EL (cell line): ENCODE measurements around the gene ELAC2.

Experiments used
- DNase-seq: peaks from one replicate; pipeline ENCODE4 v3.0.0-alpha.2; 2016

The ELAC2 gene

GRCh38 chr17:13014801-13015200 lies 3.0 kb downstream of the ELAC2 start:
- DNase-seq = no peak

- DNase-seq = no peak
Measured at GRCh38 chr17:13010959-13011358, 6.9 kb downstream of the ELAC2 start.

GRCh38 chr17:13008461-13008860 lies 9.4 kb downstream of the ELAC2 start:
- no peak for DNase-seq

GRCh38 chr17:13005530-13005929 lies 12.3 kb downstream of the ELAC2 start:
- DNase-seq = no peak

GRCh38 chr17:13004336-13004735 lies 13.5 kb downstream of the ELAC2 start:
- DNase-seq = no peak

- DNase-seq = no peak
Measured at GRCh38 chr17:13003927-13004326, 13.9 kb downstream of the ELAC2 start.

- DNase-seq = no peak
Measured at GRCh38 chr17:13003454-13003851, 14.4 kb downstream of the ELAC2 start.

GRCh38 chr17:13002761-13003453 lies 14.9 kb downstream of the ELAC2 start:
- peak; percentile 69 for DNase-seq

- no peak for DNase-seq
Measured at GRCh38 chr17:13001991-13002615, 15.7 kb downstream of the ELAC2 start.

GRCh38 chr17:13000561-13000960 lies 17.3 kb downstream of the ELAC2 start:
- no peak for DNase-seq

GRCh38 chr17:12998874-12999273 lies 19.0 kb downstream of the ELAC2 start:
- DNase-seq = no peak

GRCh38 chr17:12998461-12998860 lies 19.4 kb downstream of the ELAC2 start:
- DNase-seq = no peak

GRCh38 chr17:12996941-12997340 lies 20.9 kb downstream of the ELAC2 start:
- no peak for DNase-seq

GRCh38 chr17:12996357-12996756 lies 21.5 kb downstream of the ELAC2 start:
- no peak for DNase-seq

- DNase-seq = no peak
Measured at GRCh38 chr17:12995896-12996295, 21.9 kb downstream of the ELAC2 start.

GRCh38 chr17:12995106-12995895 lies 22.5 kb downstream of the ELAC2 start:
- DNase-seq = no peak

- no peak for DNase-seq
Measured at GRCh38 chr17:12994341-12995074, 23.3 kb downstream of the ELAC2 start.

- no peak for DNase-seq
Measured at GRCh38 chr17:12993631-12994030, 24.2 kb downstream of the ELAC2 start.

GRCh38 chr17:12992676-12993075 lies 25.2 kb downstream of the ELAC2 start:
- no peak for DNase-seq

- DNase-seq = no peak
Measured at GRCh38 chr17:12990926-12991325, 26.9 kb downstream of the ELAC2 start.

GRCh38 chr17:12990041-12990808 lies 27.6 kb downstream of the ELAC2 start:
- no peak for DNase-seq

GRCh38 chr17:12987120-12987519 lies 30.7 kb downstream of the ELAC2 start:
- DNase-seq = no peak
